GM21737 (cell line): ENCODE data around the gene SHC2.

Experiments
- ATAC-seq: cut with Tn5 transposase; IDR thresholded peaks from one replicate; pipeline ENCODE4 v1.9.1; 2021; ENCODE audit warnings: mild to moderate bottlenecking, moderate library complexity; ENCODE audit not compliant: unreplicated experiment

Gene SHC2

DNA sequence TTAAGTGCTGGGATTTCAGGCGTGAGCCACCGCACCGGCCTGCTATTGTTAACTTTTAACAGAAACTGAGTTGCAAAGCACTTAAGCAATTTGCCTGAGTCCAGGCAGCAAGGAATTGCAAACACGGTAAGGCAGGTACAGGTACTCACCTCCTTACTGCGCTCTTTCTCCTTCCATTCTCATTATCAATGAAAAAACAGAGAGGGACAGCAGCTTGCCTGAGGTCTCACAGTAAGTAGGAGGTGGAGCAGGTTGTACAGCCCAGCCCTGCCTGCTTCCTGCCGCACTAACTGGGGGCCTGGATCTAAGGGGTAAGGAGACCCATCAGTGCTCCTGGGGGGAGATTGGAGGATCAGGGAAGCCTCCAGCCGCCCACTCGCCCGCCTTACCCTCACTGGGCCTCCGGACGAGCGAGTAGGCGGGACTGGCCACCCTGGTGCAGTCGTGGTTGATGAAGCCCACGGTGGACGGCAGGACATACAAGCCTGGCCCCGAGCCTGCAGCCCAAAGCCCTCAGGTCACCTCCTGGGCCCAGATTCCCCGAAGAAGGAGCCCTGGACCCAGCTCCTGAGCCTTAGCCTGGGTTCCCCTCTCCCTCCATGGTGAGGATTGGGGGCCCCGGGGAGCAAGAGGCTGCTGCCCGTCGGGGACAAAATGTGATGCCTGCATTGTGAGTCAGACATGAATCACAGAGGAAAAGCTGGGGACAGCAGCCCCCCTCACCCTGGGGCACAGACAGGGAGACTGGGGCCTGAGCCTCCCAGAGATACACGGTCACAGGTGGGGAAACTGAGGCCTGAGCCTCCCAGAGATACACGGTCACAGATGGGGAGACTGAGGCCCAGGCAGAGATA lies 11.4 kb upstream of the SHC2 start:
- no peak for ATAC-seq

DNA sequence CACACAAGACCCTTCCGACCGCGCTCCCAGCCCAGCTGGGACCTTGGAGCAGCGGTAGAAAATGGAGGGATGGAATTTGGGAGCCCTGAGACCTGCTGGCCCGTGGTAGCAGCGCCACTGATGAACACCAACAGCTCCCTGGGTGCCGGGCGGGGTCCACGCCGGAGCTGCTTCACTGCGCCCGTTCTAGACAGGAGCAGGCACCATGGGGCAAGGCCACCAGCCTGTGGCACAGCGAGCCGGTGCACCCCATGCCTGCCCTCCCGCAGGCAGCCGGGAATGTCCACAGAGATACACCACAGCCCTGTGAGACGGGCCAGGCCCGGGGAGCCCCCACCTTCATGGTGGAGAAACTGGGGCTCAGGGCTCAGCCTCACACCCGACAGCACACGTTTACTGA lies 9.9 kb upstream of the SHC2 start:
- no peak for ATAC-seq

GRCh38 chr19:469833-470232 lies 9.0 kb upstream of the SHC2 start:
- ATAC-seq, result no peak

DNA sequence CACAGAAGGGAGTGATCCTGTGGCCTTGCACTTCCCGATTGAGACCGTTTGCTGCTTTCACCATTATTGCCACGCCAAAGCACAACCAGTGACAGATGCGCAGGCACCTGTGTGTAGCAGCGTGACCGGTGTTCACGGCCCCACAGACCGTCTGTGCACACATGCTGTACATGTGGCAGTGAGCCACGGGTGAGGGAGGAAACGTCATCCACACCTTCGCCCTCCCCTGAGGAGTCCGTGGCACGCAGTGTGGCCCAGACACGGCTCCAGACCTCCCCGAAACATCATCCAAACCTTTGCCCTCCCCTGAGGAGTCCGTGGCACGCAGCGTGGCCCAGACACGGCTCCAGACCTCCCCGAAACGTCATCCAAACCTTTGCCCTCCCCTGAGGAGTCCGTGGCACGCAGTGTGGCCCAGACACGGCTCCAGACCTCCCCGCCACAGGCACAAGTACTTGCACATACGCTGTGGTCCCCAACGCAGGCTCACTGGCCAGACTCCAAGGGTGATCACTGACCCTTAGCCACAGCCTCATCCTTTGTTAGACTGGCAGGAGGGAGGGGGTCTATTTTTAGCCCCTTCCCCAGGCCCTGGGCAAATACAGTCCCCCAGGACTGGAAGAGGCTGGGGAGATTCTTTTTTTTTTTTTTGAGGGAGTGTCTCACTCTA lies 7.9 kb upstream of the SHC2 start:
- no peak for ATAC-seq

DNA sequence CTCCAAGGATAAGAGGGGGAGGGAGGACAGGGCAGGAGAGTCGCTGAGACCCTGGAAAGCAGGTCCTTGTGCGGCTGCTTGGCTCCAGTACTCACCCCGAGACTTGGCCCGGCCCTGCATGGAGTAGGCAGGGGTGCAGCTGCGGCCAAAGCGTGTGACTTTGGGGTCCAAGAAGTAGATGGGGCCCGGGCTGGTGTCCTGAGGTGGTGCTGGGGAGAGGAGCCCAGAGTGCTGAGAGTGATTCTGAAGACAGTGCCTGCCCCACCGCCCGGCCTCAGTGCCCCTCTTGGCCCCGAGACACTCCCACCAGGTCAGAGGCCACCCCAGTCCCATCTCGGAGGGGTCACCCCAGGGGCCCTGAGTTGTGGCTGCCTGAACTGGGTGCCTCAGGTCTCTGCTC lies 6.7 kb upstream of the SHC2 start:
- ATAC-seq, result no peak

GRCh38 chr19:465056-465816 lies 4.4 kb upstream of the SHC2 start:
- no peak for ATAC-seq

DNA sequence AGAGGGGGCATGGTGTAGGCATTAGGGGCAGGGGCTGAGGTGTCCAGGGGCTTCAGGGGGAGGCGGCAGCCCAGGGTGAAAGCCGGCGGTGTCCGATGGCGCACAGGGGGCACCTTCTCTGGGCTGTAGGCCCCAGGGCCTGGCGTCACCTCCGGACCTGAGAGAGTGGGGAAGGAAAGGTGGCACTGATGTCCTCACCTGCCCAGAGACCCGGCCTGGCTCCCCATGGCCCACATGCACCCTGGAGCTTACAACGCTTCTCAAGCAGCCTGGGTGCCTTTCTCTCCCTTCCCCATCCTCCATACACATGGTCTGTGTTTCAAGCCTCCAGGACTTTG lies 3.3 kb upstream of the SHC2 start:
- ATAC-seq, result no peak

- ATAC-seq, result no peak
Measured at GRCh38 chr19:463483-464207, 2.8 kb upstream of the SHC2 start.

GRCh38 chr19:461721-462551 lies 1.1 kb upstream of the SHC2 start:
- no peak for ATAC-seq

DNA sequence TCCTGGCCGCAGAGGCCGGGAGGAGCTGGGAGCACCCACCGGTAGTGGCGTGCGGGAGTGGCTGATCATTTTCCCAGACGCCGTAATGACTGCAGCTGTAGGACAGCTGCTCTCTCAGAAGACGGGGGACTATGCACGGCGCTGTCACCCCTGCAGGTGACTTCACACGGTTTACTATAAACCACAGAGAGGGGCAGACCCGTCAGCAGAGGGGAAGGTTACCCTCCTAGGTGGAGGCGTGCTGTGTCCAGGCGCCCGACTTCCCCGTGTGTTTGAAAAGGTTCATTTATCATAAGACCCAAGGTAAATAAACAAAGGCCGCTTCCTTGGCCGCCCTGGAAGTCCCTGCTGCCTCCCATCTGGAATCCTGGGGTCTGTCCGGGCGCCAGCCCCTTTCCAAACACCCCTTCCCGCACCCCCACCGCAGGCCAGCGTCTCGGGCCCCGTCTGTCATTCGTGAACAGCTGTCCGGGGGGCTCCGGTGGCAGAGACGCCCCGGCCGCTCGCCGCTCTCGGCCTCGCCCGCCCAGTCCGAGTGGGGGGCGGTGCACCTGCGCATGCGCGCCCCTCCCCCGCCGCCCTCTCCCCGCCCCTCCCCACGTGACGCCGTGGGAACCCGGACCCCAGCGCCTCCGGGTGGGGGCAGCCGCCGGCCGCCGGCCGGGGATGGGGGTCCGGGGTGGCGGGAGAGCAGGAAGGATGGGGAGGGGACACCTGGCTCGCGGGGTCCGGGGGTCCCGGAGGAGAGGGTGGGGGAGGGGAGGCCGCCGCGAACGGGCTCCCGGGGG lies 915 bp downstream of the SHC2 start:
- ATAC-seq, result no peak

DNA sequence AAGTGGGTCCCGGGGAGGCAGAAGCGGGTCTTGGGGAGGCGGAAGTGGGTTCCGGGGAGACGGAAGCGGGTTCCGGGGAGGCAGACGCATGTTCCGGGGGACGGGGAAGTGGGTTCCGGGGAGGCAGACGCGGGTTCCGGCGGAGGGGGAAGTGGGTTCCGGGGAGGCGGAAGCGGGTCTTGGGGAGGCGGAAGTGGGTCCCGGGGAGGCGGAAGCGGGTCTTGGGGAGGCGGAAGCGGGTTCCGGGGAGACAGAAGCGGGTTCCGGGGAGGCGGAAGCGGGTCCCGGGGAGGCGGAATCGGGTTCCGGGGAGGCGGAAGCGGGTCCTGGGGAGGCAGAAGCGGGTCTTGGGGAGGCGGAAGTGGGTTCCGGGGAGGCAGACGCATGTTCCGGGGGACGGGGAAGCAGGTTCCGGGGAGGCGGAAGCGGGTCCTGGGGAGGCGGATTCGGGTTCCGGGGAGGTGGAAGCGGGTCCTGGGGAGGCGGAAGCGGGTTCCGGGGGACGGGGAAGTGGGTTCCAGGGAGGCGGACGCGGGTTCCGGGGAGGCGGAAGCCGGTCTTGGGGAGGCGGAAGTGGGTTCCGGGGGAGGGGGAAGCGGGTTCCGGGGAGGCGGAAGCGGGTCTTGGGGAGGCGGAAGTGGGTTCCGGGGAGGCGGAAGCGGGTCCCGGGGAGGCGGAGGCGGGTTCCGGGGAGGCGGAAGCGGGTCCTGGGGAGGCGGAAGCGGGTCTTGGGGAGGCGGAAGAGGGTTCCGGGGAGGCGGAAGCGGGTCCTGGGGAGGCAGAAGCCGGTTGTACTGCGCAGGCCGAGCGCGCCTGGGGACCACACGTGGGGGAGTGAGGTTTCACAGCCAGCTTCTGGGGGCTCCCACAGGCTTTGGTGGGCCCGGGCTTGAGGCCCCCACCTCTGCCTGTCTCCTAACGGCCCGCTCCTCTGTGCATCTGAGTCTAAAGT lies 2.5 kb downstream of the SHC2 start:
- ATAC-seq, result no peak

DNA sequence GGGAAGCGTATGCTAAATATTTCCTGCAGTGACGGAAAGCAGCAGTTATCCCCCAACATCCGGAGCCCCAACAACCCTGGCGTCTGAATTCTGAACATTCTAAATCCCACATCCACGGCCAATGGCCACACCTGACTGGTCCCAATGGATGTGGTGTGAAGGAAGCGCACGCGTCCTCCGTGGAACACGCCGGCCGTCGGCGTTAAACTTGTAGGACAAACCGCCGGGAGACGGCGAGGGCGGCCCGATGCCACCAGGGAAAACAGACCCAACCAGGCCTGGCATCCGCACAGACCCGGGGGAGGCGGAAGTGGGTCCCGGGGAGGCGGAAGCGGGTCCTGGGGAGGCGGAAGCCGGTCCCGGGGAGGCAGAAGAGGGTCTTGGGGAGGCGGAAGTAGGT lies 3.2 kb downstream of the SHC2 start:
- ATAC-seq, result no peak

GRCh38 chr19:456547-457110 lies 4.2 kb downstream of the SHC2 start:
- ATAC-seq, result no peak

DNA sequence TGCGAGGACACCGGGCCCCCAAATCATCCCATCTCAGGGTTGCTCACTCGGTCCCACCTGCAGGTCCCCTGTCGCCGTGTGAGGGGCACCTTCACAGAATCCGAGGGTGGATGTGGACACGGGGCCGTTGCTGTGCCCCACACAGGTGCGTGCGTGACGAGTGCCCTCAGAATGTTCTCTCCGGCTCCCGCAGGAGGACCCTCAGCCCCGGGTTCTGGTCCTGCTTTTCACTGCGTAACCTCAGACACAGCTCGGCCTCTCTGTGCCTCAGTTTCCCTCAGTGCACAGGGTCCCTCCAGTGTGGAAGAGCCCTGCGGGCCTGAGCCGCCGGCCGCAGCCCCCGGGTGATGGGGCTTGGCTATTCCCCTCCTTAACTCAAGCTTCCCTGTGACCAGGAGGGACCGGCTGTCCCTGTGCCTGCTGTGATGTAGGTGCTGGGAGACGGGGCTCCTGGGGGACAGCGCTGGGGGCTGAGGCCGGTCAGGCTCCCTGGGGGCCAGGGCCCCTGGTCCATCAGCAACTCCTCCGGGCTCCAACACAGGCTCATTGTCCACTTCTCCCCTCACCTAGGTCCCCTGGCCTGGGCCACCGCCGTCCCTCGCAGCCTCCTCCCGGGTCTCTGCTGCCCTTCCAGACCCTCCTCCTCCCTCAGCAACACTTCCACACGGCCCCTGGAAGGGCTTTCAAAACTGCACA lies 4.8 kb downstream of the SHC2 start:
- ATAC-seq, result no peak

DNA sequence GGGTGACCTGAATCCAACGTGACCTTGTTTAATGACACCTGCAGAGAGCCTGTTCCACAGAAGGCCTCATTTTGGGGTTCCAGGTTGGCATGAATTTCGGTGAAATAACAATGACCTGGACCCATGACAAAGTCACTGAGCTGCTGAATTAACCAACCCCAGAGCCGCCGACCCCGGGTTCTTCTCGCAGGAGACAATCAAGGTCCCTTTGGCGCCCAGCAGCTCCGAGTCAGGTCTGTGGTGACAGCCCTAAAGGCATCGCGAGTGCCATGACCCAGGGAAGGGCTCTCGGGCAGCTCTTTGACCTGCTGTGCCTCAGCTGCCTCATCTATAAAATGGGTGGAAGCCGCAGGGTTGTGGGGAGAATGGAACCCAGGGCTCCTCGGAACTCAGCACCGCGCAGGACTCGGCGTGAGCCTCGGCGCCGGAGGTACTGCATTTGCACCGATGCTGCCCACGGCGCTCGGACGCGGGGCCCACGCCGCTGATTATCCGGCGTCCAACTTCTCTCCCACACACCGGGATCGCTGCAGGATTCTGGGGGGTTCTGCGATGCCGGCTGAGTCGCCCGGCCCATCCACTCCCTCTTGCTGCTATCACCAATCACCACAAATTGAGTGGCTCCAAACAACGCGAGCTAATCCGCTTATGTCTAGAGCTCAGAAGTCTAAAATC lies 5.7 kb downstream of the SHC2 start:
- ATAC-seq, result no peak

- no peak for ATAC-seq
Measured at GRCh38 chr19:453606-454005, 7.2 kb downstream of the SHC2 start.

DNA sequence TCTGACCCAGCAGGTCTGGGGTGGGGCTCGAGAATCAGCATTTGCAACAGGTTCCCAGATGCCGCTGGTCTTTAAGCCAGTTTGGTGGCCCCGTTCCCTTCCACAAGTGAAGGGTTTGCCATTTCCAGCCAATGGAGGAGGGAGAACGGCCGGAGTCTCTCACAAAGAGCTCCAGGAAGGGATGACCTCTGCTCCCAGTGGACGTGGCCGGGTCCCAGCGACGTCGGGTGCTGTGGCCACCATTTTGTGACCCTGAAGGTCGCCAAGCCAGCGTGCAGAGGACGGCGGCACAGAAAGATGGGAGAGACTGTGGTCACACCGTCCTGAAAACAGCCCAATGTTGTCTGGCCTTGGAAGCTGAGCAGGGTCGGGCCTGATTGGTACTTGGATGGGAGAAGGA lies 8.0 kb downstream of the SHC2 start:
- ATAC-seq, result no peak
